Measurements from ENCODE around the gene PLOD3. TPM values are rescaled to one million over a fixed set of nuclear protein-coding genes. Genes with fewer than 3 reads are reported as not detected.

The PLOD3 gene
- total and polyA plus RNA-seq, 9 of the 15 experiments (the other 6 are each of a cell fraction or from before 2014, with no cell fraction given): 2.8 to 101 (median 30.9) TPM

DNA sequence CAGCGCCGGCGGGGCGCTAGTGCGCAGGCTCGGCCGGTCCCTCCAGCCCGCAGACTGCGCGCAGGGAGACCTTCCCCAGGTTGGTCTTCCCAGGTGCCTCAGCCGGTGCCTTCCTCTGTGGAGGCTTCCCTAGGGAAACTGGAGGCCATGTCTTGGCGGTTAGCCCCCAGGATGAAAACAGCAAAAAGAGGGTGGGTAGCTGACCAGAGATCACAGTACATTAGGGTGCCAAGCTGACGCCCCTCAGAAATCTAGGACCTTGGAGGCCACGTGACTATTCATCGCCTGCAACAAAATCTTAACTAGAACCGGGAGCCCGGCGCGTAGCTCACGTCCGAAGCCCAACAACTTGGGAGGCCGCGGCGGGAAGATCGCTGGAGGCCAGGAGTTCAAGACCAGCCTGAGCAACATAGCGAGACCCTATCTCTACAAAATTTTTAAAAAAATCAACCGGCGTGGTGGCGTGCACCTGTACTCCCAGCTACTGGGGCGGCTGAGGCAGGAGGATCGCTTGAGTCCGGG, 27.8 kb upstream of the PLOD3 start (continued):
- TF ChIP-seq ZBTB7A (IDR thresholded peaks at IDR 0.05; ENCODE audit: borderline replicate concordance, control insufficient read depth, low read depth, low read length): peak; percentile 10; the same call in 1 of the 2 replicates
- TF ChIP-seq CBX3 (IDR thresholded peaks at IDR 0.05; ENCODE audit: borderline replicate concordance in 1 of 2, low read length in 2 of 2): 0 out of 3 replicates have a peak, but pooled peaks of 1 of the 2 experiments have one; percentile 12
- TF ChIP-seq BCOR (IDR thresholded peaks at IDR 0.05): 0 out of 2 replicates have a peak, but pooled peaks have one; percentile 11
- TF ChIP-seq PHF8 (IDR thresholded peaks at IDR 0.05; ENCODE audit: borderline replicate concordance, low read length): peak; percentile 41; the same call in 1 of the 2 replicates
- TF ChIP-seq, protein P1, sequence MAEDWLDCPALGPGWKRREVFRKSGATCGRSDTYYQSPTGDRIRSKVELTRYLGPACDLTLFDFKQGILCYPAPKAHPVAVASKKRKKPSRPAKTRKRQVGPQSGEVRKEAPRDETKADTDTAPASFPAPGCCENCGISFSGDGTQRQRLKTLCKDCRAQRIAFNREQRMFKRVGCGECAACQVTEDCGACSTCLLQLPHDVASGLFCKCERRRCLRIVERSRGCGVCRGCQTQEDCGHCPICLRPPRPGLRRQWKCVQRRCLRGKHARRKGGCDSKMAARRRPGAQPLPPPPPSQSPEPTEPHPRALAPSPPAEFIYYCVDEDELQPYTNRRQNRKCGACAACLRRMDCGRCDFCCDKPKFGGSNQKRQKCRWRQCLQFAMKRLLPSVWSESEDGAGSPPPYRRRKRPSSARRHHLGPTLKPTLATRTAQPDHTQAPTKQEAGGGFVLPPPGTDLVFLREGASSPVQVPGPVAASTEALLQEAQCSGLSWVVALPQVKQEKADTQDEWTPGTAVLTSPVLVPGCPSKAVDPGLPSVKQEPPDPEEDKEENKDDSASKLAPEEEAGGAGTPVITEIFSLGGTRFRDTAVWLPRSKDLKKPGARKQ (CRISPR knock-in tag; IDR thresholded peaks at IDR 0.05): peak; percentile 35; the same call in 1 of the 2 replicates
- TF ChIP-seq TEAD4 (IDR thresholded peaks at IDR 0.05; ENCODE audit: low read length): 0 out of 2 replicates have a peak, but pooled peaks have one; percentile 4
- TF ChIP-seq TEAD4 (CRISPR knock-in tag; IDR thresholded peaks at IDR 0.05; ENCODE audit: borderline replicate concordance): no peak
- TF ChIP-seq POLR2AphosphoS5 (IDR thresholded peaks at IDR 0.05; ENCODE audit: control insufficient read depth, insufficient read depth, low read depth, low read length): peak; percentile 0; the same call in 1 of the 2 replicates
- TF ChIP-seq FOXK2 (conservative IDR thresholded peaks at IDR 0.05 in 1 of 2, IDR thresholded peaks at IDR 0.05 in 1 of 2; ENCODE audit: low read depth in 2 of 2): 0 out of 4 replicates have a peak, but pooled peaks of 1 of the 2 experiments have one; percentile 13
- TF ChIP-seq CBFB (CRISPR knock-in tag; IDR thresholded peaks at IDR 0.05): peak; percentile 66
- no peak for TF ChIP-seq CAMTA2 (CRISPR knock-in tag; conservative IDR thresholded peaks at IDR 0.05)
- TF ChIP-seq, protein P2, sequence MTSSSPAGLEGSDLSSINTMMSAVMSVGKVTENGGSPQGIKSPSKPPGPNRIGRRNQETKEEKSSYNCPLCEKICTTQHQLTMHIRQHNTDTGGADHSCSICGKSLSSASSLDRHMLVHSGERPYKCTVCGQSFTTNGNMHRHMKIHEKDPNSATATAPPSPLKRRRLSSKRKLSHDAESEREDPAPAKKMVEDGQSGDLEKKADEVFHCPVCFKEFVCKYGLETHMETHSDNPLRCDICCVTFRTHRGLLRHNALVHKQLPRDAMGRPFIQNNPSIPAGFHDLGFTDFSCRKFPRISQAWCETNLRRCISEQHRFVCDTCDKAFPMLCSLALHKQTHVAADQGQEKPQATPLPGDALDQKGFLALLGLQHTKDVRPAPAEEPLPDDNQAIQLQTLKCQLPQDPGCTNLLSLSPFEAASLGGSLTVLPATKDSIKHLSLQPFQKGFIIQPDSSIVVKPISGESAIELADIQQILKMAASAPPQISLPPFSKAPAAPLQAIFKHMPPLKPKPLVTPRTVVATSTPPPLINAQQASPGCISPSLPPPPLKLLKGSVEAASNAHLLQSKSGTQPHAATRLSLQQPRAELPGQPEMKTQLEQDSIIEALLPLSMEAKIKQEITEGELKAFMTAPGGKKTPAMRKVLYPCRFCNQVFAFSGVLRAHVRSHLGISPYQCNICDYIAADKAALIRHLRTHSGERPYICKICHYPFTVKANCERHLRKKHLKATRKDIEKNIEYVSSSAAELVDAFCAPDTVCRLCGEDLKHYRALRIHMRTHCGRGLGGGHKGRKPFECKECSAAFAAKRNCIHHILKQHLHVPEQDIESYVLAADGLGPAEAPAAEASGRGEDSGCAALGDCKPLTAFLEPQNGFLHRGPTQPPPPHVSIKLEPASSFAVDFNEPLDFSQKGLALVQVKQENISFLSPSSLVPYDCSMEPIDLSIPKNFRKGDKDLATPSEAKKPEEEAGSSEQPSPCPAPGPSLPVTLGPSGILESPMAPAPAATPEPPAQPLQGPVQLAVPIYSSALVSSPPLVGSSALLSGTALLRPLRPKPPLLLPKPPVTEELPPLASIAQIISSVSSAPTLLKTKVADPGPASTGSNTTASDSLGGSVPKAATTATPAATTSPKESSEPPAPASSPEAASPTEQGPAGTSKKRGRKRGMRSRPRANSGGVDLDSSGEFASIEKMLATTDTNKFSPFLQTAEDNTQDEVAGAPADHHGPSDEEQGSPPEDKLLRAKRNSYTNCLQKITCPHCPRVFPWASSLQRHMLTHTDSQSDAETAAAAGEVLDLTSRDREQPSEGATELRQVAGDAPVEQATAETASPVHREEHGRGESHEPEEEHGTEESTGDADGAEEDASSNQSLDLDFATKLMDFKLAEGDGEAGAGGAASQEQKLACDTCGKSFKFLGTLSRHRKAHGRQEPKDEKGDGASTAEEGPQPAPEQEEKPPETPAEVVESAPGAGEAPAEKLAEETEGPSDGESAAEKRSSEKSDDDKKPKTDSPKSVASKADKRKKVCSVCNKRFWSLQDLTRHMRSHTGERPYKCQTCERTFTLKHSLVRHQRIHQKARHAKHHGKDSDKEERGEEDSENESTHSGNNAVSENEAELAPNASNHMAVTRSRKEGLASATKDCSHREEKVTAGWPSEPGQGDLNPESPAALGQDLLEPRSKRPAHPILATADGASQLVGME (CRISPR knock-in tag; IDR thresholded peaks at IDR 0.05): no peak
- TF ChIP-seq, protein P3, sequence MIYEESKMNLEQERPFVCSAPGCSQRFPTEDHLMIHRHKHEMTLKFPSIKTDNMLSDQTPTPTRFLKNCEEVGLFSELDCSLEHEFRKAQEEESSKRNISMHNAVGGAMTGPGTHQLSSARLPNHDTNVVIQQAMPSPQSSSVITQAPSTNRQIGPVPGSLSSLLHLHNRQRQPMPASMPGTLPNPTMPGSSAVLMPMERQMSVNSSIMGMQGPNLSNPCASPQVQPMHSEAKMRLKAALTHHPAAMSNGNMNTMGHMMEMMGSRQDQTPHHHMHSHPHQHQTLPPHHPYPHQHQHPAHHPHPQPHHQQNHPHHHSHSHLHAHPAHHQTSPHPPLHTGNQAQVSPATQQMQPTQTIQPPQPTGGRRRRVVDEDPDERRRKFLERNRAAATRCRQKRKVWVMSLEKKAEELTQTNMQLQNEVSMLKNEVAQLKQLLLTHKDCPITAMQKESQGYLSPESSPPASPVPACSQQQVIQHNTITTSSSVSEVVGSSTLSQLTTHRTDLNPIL (CRISPR knock-in tag; IDR thresholded peaks at IDR 0.05): no peak
- TF ChIP-seq, protein P4, sequence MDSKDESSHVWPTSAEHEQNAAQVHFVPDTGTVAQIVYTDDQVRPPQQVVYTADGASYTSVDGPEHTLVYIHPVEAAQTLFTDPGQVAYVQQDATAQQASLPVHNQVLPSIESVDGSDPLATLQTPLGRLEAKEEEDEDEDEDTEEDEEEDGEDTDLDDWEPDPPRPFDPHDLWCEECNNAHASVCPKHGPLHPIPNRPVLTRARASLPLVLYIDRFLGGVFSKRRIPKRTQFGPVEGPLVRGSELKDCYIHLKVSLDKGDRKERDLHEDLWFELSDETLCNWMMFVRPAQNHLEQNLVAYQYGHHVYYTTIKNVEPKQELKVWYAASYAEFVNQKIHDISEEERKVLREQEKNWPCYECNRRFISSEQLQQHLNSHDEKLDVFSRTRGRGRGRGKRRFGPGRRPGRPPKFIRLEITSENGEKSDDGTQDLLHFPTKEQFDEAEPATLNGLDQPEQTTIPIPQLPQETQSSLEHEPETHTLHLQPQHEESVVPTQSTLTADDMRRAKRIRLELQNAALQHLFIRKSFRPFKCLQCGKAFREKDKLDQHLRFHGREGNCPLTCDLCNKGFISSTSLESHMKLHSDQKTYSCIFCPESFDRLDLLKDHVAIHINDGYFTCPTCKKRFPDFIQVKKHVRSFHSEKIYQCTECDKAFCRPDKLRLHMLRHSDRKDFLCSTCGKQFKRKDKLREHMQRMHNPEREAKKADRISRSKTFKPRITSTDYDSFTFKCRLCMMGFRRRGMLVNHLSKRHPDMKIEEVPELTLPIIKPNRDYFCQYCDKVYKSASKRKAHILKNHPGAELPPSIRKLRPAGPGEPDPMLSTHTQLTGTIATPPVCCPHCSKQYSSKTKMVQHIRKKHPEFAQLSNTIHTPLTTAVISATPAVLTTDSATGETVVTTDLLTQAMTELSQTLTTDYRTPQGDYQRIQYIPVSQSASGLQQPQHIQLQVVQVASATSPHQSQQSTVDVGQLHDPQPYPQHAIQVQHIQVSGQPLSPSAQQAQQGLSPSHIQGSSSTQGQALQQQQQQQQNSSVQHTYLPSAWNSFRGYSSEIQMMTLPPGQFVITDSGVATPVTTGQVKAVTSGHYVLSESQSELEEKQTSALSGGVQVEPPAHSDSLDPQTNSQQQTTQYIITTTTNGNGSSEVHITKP (IDR thresholded peaks at IDR 0.05; ENCODE audit: partially characterized antibody): peak; percentile 96

Data from K562 (cell line).